ENCODE results near the gene TGFA. TPM values are rescaled to one million over a fixed set of nuclear protein-coding genes. Genes with fewer than 3 reads are reported as not detected.
"Not testable (repeated sequence)": the region's sequence is repeated elsewhere in the genome, so short reads cannot be mapped to it uniquely, and the experiment has no call there.

Gene TGFA
- total and polyA plus RNA-seq, 10 of the 15 experiments (the other 5 are each of a cell fraction or from before 2014, with no cell fraction given), result 0.03 to 0.23 TPM; not detected in 8

DNA sequence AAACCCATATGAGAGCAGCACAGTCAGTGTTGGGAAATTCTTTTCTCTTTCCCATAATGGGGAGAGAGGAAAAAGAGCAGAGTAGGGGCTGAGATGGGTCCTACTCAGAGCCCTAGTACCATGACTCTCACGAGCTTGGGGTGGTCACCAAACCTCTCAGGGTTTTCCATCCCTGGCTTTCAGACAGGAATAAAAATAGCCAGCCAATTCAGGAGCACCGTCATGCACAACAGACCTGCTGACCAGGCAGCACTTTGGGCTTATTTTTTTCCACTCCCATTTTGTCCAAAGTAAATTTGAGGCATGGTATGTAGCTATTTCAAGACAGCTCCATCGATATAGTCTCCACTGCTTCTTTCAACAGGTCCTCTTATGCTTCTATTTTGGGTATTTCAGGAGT lies 86.4 kb downstream of the TGFA start:
- ATAC-seq (no peak), FAIRE-seq (no peak)

DNA sequence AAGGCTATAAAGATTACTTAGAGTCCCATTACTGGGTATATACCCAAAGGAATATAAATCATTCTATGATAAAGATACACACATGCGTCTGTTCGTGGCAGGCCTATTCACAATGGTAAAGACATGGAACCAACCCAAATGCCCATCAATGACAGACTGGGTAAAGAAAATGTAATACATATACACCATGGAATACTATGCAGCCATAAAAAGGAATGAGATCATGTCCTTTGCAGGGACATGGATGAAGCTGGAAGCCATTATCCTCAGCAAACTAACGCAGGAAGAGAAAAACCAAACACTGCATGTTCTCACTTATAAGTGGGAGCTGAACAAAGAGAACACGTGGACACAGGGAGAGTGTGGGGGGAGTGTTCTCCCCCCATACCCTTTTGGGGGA lies 87.0 kb downstream of the TGFA start:
- H3K9ac ChIP-seq (ENCODE audit: control insufficient read depth, insufficient read depth, low read length); intact Hi-C loops (cut with micrococcal nuclease; ENCODE audit: unreplicated experiment); H3K4me1 ChIP-seq (ENCODE audit: control insufficient read depth, insufficient read depth, low read length); H3K9me3 ChIP-seq (replicated peaks; ENCODE audit: control insufficient read depth, insufficient read depth, low read length); H3K79me2 ChIP-seq (ENCODE audit: control insufficient read depth, insufficient read depth, low read length); RAD21 ChIA-PET (ENCODE audit: unreplicated experiment); DNase-seq (ENCODE audit: low read depth, low spot score); POLR2A ChIA-PET; FAIRE-seq; H4K20me1 ChIP-seq (ENCODE audit: control insufficient read depth, insufficient read depth); H2AFZ ChIP-seq (ENCODE audit: control insufficient read depth, low read depth, low read length); H3K36me3 ChIP-seq (ENCODE audit: control insufficient read depth in 2 of 2, insufficient read depth in 2 of 2, low read length in 1 of 2); H3K27me3 ChIP-seq (replicated peaks in 1 of 2; ENCODE audit: control insufficient read depth in 2 of 2, insufficient read depth in 2 of 2, low read length in 1 of 2); BruUV-seq (replicated peaks); H3K4me3 ChIP-seq; H3K27ac ChIP-seq (ENCODE audit: control insufficient read depth, insufficient read depth); ATAC-seq; CTCF ChIA-PET; SMC1A ChIA-PET (ENCODE audit: uncharacterized antibody, unreplicated experiment); H3K4me2 ChIP-seq (ENCODE audit: control insufficient read depth, insufficient read depth); in situ Hi-C loops (cut with MboI): not testable (repeated sequence)
- 75% methylated on average over 4 of the region's 4 CpGs for WGBS (ENCODE audit: insufficient coverage, insufficient replicate concordance, low lambda C conversion rate, missing lambda C conversion rate)

More for the DNA sequence above, 86.4 kb downstream of the TGFA start:
- Histone ChIP-seq H3K4me3 (no peak overlapping the region), H3K27ac (ENCODE audit: control insufficient read depth, insufficient read depth) (no peak overlapping the region), H3K36me3 (ENCODE audit: control insufficient read depth in 2 of 2, insufficient read depth in 2 of 2, low read length in 1 of 2) (no peaks in the 10 kb centered on the region), H3K27me3 (replicated peaks in 1 of 2; ENCODE audit: control insufficient read depth in 2 of 2, insufficient read depth in 2 of 2, low read length in 1 of 2) (peaks cover 0 to 2% of the 10 kb centered on the region in 2 experiments; a peak in 2 of 4 replicates), H3K79me2 (ENCODE audit: control insufficient read depth, insufficient read depth, low read length) (no peaks in the 10 kb centered on the region), H3K4me1 (ENCODE audit: control insufficient read depth, insufficient read depth, low read length) (no peaks in the 10 kb centered on the region), H3K9me3 (replicated peaks; ENCODE audit: control insufficient read depth, insufficient read depth, low read length) (no peaks in the 10 kb centered on the region), H3K4me2 (ENCODE audit: control insufficient read depth, insufficient read depth) (no peak overlapping the region), H2AFZ (ENCODE audit: control insufficient read depth, low read depth, low read length) (no peak overlapping the region), H4K20me1 (ENCODE audit: control insufficient read depth, insufficient read depth) (no peaks in the 10 kb centered on the region), H3K9ac (ENCODE audit: control insufficient read depth, insufficient read depth, low read length) (no peak overlapping the region)
- no peak for DNase-seq (ENCODE audit: low read depth, low spot score)
- ChIA-PET CTCF (no interaction called here), RAD21 (ENCODE audit: unreplicated experiment) (no interaction called here), POLR2A (no interaction called here), SMC1A (ENCODE audit: uncharacterized antibody, unreplicated experiment) (no interaction called here)
- BruUV-seq (replicated peaks), result no TSS peak
- intact Hi-C loops (cut with micrococcal nuclease; ENCODE audit: unreplicated experiment), result no loop called here
- 6% methylated on average over 3 of the region's 3 CpGs for WGBS (ENCODE audit: insufficient coverage, insufficient replicate concordance, low lambda C conversion rate, missing lambda C conversion rate)
- in situ Hi-C loops (cut with MboI), result no loop called here
- TF ChIP-seq RAD51 (IDR thresholded peaks at IDR 0.05) (no peak), YY1 (IDR thresholded peaks at IDR 0.05; ENCODE audit: low read depth, low read length) (no peak), ZNF217 (IDR thresholded peaks at IDR 0.05) (no peak), ZNF24 (IDR thresholded peaks at IDR 0.05) (no peak), SMARCA5 (IDR thresholded peaks at IDR 0.05) (no peak), CBFB (IDR thresholded peaks at IDR 0.05; ENCODE audit: low read depth) (no peak), JUNB (IDR thresholded peaks at IDR 0.05) (no peak), FOXK2 (IDR thresholded peaks at IDR 0.05) (no peak), PML (IDR thresholded peaks at IDR 0.05; ENCODE audit: low read length) (no peak), NR2F1 (conservative IDR thresholded peaks at IDR 0.05) (no peak), NR2C1 (IDR thresholded peaks at IDR 0.05) (no peak), ZNF207 (IDR thresholded peaks at IDR 0.05; ENCODE audit: borderline replicate concordance) (no peak)
- TF ChIP-seq, protein P1, sequence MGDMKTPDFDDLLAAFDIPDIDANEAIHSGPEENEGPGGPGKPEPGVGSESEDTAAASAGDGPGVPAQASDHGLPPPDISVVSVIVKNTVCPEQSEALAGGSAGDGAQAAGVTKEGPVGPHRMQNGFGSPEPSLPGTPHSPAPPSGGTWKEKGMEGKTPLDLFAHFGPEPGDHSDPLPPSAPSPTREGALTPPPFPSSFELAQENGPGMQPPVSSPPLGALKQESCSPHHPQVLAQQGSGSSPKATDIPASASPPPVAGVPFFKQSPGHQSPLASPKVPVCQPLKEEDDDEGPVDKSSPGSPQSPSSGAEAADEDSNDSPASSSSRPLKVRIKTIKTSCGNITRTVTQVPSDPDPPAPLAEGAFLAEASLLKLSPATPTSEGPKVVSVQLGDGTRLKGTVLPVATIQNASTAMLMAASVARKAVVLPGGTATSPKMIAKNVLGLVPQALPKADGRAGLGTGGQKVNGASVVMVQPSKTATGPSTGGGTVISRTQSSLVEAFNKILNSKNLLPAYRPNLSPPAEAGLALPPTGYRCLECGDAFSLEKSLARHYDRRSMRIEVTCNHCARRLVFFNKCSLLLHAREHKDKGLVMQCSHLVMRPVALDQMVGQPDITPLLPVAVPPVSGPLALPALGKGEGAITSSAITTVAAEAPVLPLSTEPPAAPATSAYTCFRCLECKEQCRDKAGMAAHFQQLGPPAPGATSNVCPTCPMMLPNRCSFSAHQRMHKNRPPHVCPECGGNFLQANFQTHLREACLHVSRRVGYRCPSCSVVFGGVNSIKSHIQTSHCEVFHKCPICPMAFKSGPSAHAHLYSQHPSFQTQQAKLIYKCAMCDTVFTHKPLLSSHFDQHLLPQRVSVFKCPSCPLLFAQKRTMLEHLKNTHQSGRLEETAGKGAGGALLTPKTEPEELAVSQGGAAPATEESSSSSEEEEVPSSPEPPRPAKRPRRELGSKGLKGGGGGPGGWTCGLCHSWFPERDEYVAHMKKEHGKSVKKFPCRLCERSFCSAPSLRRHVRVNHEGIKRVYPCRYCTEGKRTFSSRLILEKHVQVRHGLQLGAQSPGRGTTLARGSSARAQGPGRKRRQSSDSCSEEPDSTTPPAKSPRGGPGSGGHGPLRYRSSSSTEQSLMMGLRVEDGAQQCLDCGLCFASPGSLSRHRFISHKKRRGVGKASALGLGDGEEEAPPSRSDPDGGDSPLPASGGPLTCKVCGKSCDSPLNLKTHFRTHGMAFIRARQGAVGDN (IDR thresholded peaks at IDR 0.05), result no peak
